Measurements from ENCODE around the gene RO60. TPM values are rescaled to one million over a fixed set of nuclear protein-coding genes. Genes with fewer than 3 reads are reported as not detected.

Gene RO60
- total and polyA plus RNA-seq, 2 of the 13 experiments (the other 11 are each of a cell fraction or from before 2014, with no cell fraction given) = 20.3 to 53.7 TPM

DNA sequence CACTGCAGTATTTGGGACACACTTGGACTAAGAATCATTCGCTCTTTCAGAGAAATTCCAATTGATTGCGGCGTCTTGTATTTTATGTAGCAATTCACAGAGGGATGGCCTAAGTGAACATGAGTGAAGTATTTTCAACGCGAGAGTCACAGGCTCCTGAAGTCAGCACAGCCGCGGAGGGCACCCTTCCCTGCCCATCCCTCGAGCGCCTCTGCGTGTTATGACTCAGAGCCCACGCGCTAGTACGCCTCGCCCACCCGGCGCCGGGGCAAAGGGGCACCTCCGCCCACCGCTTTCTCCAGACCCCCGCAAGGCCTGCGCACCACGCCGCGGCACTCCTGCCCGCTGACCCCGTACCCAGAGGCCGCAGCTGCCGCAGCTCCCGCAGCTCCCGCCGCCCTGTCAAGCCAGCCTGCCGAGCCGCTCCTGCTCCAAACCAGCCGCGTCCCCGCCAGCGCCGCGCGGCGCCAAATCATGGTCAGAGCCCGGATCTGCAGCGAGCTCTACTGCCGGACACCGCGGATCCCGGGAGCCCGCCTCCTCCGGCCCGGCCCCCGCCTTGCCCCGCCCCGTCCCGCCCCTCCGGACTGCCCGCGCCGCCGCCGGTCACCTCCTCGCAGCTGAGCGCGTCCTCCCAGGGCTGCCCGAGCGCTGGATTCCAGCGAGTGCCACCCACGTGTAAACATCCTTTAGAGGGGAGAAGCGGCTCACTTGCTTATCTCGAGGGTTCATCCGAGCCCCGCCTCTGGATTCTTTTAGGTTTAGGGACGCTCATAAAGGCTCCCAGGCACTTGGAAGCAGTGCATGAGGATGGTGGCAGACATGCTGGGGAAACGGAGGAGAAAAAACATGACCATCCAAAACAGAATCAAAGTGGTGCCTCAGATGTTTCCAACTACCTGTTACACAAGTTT is 45.8 kb downstream of the RO60 start, which contains the start of gene GLRX2 (continued):
- no peak for TF ChIP-seq ZNF678 (CRISPR knock-in tag; IDR thresholded peaks at IDR 0.05)
- peak; percentile 32; the same call in 1 of the 2 replicates for TF ChIP-seq ZNF160 (CRISPR knock-in tag; IDR thresholded peaks at IDR 0.05)
- no peak for TF ChIP-seq JUN (CRISPR knock-in tag; IDR thresholded peaks at IDR 0.05)
- TF ChIP-seq ZNF274 (CRISPR knock-in tag; IDR thresholded peaks at IDR 0.05) = no peak
- TF ChIP-seq SNAI1 (CRISPR knock-in tag; IDR thresholded peaks at IDR 0.05; ENCODE audit: borderline replicate concordance) = no peak
- TF ChIP-seq ARHGAP35 (CRISPR knock-in tag; IDR thresholded peaks at IDR 0.05; ENCODE audit: borderline replicate concordance) = no peak
- no peak for TF ChIP-seq ZNF251 (CRISPR knock-in tag; IDR thresholded peaks at IDR 0.05)
- TF ChIP-seq, protein P1, sequence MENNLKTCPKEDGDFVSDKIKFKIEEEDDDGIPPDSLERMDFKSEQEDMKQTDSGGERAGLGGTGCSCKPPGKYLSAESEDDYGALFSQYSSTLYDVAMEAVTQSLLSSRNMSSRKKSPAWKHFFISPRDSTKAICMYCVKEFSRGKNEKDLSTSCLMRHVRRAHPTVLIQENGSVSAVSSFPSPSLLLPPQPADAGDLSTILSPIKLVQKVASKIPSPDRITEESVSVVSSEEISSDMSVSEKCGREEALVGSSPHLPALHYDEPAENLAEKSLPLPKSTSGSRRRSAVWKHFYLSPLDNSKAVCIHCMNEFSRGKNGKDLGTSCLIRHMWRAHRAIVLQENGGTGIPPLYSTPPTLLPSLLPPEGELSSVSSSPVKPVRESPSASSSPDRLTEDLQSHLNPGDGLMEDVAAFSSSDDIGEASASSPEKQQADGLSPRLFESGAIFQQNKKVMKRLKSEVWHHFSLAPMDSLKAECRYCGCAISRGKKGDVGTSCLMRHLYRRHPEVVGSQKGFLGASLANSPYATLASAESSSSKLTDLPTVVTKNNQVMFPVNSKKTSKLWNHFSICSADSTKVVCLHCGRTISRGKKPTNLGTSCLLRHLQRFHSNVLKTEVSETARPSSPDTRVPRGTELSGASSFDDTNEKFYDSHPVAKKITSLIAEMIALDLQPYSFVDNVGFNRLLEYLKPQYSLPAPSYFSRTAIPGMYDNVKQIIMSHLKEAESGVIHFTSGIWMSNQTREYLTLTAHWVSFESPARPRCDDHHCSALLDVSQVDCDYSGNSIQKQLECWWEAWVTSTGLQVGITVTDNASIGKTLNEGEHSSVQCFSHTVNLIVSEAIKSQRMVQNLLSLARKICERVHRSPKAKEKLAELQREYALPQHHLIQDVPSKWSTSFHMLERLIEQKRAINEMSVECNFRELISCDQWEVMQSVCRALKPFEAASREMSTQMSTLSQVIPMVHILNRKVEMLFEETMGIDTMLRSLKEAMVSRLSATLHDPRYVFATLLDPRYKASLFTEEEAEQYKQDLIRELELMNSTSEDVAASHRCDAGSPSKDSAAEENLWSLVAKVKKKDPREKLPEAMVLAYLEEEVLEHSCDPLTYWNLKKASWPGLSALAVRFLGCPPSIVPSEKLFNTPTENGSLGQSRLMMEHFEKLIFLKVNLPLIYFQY (CRISPR knock-in tag; IDR thresholded peaks at IDR 0.05; ENCODE audit: borderline replicate concordance) = no peak
- no peak for TF ChIP-seq ATF7 (IDR thresholded peaks at IDR 0.05)
- TF ChIP-seq ATF7 (CRISPR knock-in tag; IDR thresholded peaks at IDR 0.05) = no peak
- no peak for TF ChIP-seq NR2F6 (IDR thresholded peaks at IDR 0.05)
- no peak for TF ChIP-seq NR2F6 (CRISPR knock-in tag; IDR thresholded peaks at IDR 0.05)
- TF ChIP-seq NAIF1 (CRISPR knock-in tag; IDR thresholded peaks at IDR 0.05; ENCODE audit: borderline replicate concordance) = no peak
- TF ChIP-seq CENPX (CRISPR knock-in tag; IDR thresholded peaks at IDR 0.05) = no peak
- TF ChIP-seq, protein P2, sequence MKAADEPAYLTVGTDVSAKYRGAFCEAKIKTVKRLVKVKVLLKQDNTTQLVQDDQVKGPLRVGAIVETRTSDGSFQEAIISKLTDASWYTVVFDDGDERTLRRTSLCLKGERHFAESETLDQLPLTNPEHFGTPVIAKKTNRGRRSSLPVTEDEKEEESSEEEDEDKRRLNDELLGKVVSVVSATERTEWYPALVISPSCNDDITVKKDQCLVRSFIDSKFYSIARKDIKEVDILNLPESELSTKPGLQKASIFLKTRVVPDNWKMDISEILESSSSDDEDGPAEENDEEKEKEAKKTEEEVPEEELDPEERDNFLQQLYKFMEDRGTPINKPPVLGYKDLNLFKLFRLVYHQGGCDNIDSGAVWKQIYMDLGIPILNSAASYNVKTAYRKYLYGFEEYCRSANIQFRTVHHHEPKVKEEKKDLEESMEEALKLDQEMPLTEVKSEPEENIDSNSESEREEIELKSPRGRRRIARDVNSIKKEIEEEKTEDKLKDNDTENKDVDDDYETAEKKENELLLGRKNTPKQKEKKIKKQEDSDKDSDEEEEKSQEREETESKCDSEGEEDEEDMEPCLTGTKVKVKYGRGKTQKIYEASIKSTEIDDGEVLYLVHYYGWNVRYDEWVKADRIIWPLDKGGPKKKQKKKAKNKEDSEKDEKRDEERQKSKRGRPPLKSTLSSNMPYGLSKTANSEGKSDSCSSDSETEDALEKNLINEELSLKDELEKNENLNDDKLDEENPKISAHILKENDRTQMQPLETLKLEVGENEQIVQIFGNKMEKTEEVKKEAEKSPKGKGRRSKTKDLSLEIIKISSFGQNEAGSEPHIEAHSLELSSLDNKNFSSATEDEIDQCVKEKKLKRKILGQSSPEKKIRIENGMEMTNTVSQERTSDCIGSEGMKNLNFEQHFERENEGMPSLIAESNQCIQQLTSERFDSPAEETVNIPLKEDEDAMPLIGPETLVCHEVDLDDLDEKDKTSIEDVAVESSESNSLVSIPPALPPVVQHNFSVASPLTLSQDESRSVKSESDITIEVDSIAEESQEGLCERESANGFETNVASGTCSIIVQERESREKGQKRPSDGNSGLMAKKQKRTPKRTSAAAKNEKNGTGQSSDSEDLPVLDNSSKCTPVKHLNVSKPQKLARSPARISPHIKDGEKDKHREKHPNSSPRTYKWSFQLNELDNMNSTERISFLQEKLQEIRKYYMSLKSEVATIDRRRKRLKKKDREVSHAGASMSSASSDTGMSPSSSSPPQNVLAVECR (CRISPR knock-in tag; IDR thresholded peaks at IDR 0.05; ENCODE audit: borderline replicate concordance) = peak; percentile 84
- no peak for TF ChIP-seq SYNCRIP (IDR thresholded peaks at IDR 0.05; ENCODE audit: insufficient read depth, low read depth, low read length)
- TF ChIP-seq, protein P3, sequence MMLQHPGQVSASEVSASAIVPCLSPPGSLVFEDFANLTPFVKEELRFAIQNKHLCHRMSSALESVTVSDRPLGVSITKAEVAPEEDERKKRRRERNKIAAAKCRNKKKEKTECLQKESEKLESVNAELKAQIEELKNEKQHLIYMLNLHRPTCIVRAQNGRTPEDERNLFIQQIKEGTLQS (CRISPR knock-in tag; IDR thresholded peaks at IDR 0.05) = no peak; the same call in none of the 2 replicates
- TF ChIP-seq KMT2A (CRISPR knock-in tag; IDR thresholded peaks at IDR 0.05) = peak; percentile 62; the same call in 1 of the 2 replicates
- no peak for TF ChIP-seq HMGA1 (CRISPR knock-in tag; conservative IDR thresholded peaks at IDR 0.05)
- no peak for TF ChIP-seq ZZZ3 (CRISPR knock-in tag; IDR thresholded peaks at IDR 0.05; ENCODE audit: borderline replicate concordance)
- TF ChIP-seq, protein P4, sequence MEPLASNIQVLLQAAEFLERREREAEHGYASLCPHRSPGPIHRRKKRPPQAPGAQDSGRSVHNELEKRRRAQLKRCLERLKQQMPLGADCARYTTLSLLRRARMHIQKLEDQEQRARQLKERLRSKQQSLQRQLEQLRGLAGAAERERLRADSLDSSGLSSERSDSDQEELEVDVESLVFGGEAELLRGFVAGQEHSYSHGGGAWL (CRISPR knock-in tag; IDR thresholded peaks at IDR 0.05) = peak; percentile 79
- no peak for TF ChIP-seq ZNF296 (CRISPR knock-in tag; conservative IDR thresholded peaks at IDR 0.05)

All from HepG2 (cell line).